ENCODE results near the gene ROCK2.

- TF ChIP-seq, protein P1, sequence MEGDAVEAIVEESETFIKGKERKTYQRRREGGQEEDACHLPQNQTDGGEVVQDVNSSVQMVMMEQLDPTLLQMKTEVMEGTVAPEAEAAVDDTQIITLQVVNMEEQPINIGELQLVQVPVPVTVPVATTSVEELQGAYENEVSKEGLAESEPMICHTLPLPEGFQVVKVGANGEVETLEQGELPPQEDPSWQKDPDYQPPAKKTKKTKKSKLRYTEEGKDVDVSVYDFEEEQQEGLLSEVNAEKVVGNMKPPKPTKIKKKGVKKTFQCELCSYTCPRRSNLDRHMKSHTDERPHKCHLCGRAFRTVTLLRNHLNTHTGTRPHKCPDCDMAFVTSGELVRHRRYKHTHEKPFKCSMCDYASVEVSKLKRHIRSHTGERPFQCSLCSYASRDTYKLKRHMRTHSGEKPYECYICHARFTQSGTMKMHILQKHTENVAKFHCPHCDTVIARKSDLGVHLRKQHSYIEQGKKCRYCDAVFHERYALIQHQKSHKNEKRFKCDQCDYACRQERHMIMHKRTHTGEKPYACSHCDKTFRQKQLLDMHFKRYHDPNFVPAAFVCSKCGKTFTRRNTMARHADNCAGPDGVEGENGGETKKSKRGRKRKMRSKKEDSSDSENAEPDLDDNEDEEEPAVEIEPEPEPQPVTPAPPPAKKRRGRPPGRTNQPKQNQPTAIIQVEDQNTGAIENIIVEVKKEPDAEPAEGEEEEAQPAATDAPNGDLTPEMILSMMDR (IDR thresholded peaks at IDR 0.05 in 4 of 5, conservative IDR thresholded peaks at IDR 0.05 in 1 of 5), result no peak
- TF ChIP-seq POLR2A (IDR thresholded peaks at IDR 0.05), result no peak
Measured at GRCh38 chr2:11385847-11386246, 41.4 kb upstream of the ROCK2 start.
